Measurements from ENCODE around the gene CLUH.
"Not testable (repeated sequence)": the region's sequence is repeated elsewhere in the genome, so short reads cannot be mapped to it uniquely, and the experiment has no call there.

Gene CLUH

GRCh38 chr17:2684549-2684948 is 27.0 kb downstream of the CLUH start:
- TF ChIP-seq CTCF (conservative IDR thresholded peaks at IDR 0.05; ENCODE audit: low read depth): no peak
- CTCF ChIA-PET: no interaction called here
- no peak overlapping the region for H3K27ac ChIP-seq
- POLR2A ChIA-PET (ENCODE audit: low non-redundant PET): no interaction called here
- DNase-seq (ENCODE audit: low spot score): no peak

GRCh38 chr17:2683912-2684311 is 27.7 kb downstream of the CLUH start:
- TF ChIP-seq CTCF (conservative IDR thresholded peaks at IDR 0.05; ENCODE audit: low read depth): no peak
- no peak for DNase-seq (ENCODE audit: low spot score)
- ChIA-PET CTCF (no interaction called here), POLR2A (ENCODE audit: low non-redundant PET) (no interaction called here)
- H3K27ac ChIP-seq: no peak overlapping the region

GRCh38 chr17:2682176-2682938 is 29.2 kb downstream of the CLUH start:
- ChIA-PET CTCF (interaction anchor here (0.6 kb wide), 1 partner anchor 313 kb away, joined by 3 read pairs; no protein-coding TSS in a partner anchor), POLR2A (ENCODE audit: low non-redundant PET) (no interaction called here)
- DNase-seq (ENCODE audit: low spot score): no peak
- no peak for TF ChIP-seq CTCF (conservative IDR thresholded peaks at IDR 0.05; ENCODE audit: low read depth)
- no peak overlapping the region for H3K27ac ChIP-seq

- no peak overlapping the region for H3K27ac ChIP-seq
- no peak for DNase-seq (ENCODE audit: low spot score)
- CTCF ChIA-PET: no interaction called here
- POLR2A ChIA-PET (ENCODE audit: low non-redundant PET): no interaction called here
- TF ChIP-seq CTCF (conservative IDR thresholded peaks at IDR 0.05; ENCODE audit: low read depth): no peak
Measured at GRCh38 chr17:2681650-2682049, 29.9 kb downstream of the CLUH start.

- POLR2A ChIA-PET (ENCODE audit: low non-redundant PET): no interaction called here
- no peak overlapping the region for H3K27ac ChIP-seq
- TF ChIP-seq CTCF (conservative IDR thresholded peaks at IDR 0.05; ENCODE audit: low read depth): no peak
- CTCF ChIA-PET: interaction anchor here (0.6 kb wide), 1 partner anchor 179 kb away, joined by 5 read pairs; no protein-coding TSS in a partner anchor
- no peak for DNase-seq (ENCODE audit: low spot score)
Measured at GRCh38 chr17:2680961-2681360, 30.6 kb downstream of the CLUH start.

GRCh38 chr17:2679247-2679646 is 32.3 kb downstream of the CLUH start:
- H3K27ac ChIP-seq; DNase-seq (ENCODE audit: low spot score); CTCF ChIA-PET; POLR2A ChIA-PET (ENCODE audit: low non-redundant PET): not testable (repeated sequence)

- POLR2A ChIA-PET (ENCODE audit: low non-redundant PET): no interaction called here
- DNase-seq (ENCODE audit: low spot score): no peak
- CTCF ChIA-PET: interaction anchor here (0.5 kb wide), 1 partner anchor 158 kb away, joined by 4 read pairs; no protein-coding TSS in a partner anchor
- TF ChIP-seq CTCF (conservative IDR thresholded peaks at IDR 0.05; ENCODE audit: low read depth): no peak
- H3K27ac ChIP-seq: no peak overlapping the region
Measured at GRCh38 chr17:2672026-2672425, 39.5 kb downstream of the CLUH start.

- DNase-seq (ENCODE audit: low spot score); CTCF ChIA-PET; H3K27ac ChIP-seq; POLR2A ChIA-PET (ENCODE audit: low non-redundant PET): not testable (repeated sequence)
Measured at GRCh38 chr17:2660410-2660809, 51.2 kb downstream of the CLUH start.

GRCh38 chr17:2659337-2659736 is 52.2 kb downstream of the CLUH start:
- DNase-seq (ENCODE audit: low spot score); POLR2A ChIA-PET (ENCODE audit: low non-redundant PET): not testable (repeated sequence)
- H3K27ac ChIP-seq: peak overlapping the region; percentile 56
- CTCF ChIA-PET: interaction anchor here (0.6 kb wide), 1 partner anchor 405 kb away, joined by 4 read pairs; no protein-coding TSS in a partner anchor
